ENCODE data around the gene ASTN2. TPM values are rescaled to one million over a fixed set of nuclear protein-coding genes. Genes with fewer than 3 reads are reported as not detected.

ASTN2 gene
- total RNA-seq, 6 experiments from 2014 or later, result 0.91 to 3.1 (median 2.5) TPM

DNA sequence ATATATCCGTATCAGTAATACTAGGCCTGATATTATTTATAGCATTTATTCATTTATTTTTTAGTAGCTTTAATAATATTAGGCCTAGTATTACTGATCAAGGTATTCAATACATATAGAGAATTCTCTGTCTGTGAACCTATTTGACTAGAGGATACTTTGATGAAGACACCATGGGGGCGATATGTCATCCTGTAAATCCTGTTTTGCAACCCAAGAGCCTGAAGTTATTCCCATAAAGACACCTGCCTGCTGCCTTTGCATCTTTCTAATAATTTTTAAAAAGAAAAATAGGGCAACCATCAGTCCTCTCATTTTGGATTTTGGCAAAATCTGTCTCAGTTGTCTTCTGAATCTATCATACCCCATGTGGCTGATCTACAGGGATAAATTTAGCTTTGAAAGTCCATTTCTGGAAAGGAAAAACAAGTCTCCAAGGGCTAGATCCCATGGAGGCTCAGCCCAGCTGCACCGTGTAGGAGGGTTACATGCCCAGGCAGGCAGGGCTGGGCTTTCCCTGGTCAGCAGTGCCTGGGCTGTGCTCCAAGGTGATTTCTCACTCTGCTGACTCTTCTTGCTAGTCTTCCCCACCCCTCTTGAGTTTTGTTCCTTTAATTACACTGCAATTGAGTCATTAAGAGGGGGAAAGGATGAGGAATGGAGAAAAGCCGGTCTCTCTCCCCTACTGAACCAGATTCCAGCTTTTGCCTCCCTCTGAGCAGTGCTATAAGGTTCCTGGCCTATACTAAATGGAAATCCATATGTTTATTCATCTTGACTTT lies 558.8 kb downstream of the ASTN2 start:
- no peaks in the 10 kb centered on the region for H3K36me3 ChIP-seq
- 42% methylated on average over 4 of the region's 4 CpGs for WGBS (ENCODE audit: insufficient coverage, low coverage, low lambda C conversion rate, missing lambda C conversion rate)
- no peak overlapping the region for H3K4me3 ChIP-seq
- H3K4me1 ChIP-seq, result no peaks in the 10 kb centered on the region
- H3K9me3 ChIP-seq, result no peaks in the 10 kb centered on the region
- intact Hi-C loops (cut with DNase I), result loop anchor here in 1 of 2 donors (10.0 kb wide), 1 partner anchor 111 kb away; no protein-coding TSS in a partner anchor
- DNase-seq (no peak), ATAC-seq (no peak)
- no peak for TF ChIP-seq POLR2A (IDR thresholded peaks at IDR 0.05)
- TF ChIP-seq, protein P1, sequence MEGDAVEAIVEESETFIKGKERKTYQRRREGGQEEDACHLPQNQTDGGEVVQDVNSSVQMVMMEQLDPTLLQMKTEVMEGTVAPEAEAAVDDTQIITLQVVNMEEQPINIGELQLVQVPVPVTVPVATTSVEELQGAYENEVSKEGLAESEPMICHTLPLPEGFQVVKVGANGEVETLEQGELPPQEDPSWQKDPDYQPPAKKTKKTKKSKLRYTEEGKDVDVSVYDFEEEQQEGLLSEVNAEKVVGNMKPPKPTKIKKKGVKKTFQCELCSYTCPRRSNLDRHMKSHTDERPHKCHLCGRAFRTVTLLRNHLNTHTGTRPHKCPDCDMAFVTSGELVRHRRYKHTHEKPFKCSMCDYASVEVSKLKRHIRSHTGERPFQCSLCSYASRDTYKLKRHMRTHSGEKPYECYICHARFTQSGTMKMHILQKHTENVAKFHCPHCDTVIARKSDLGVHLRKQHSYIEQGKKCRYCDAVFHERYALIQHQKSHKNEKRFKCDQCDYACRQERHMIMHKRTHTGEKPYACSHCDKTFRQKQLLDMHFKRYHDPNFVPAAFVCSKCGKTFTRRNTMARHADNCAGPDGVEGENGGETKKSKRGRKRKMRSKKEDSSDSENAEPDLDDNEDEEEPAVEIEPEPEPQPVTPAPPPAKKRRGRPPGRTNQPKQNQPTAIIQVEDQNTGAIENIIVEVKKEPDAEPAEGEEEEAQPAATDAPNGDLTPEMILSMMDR (IDR thresholded peaks at IDR 0.05), result no peak
- H3K27ac ChIP-seq, result no peak overlapping the region
- no peaks in the 10 kb centered on the region for H3K27me3 ChIP-seq

DNA sequence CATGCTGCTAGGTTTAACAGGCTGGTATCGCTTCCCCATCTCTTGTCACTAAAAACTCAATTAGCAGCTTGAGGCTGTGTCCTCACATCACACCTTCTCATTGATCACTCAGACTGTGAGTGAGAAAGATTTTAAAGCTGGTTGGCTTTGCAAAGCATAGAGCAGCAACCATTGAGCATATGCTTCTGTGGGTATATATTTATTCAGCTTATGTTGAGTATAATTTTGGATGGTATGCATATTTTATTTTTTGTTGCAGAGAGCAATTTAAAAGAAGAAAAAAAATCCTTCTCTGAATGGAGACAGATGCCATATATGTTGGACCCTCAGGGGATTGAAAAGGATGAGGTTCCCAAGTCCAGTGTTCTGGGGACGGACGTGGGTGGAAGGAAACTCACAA lies 565.1 kb downstream of the ASTN2 start:
- no peak for ATAC-seq
- H3K4me3 ChIP-seq, result no peak overlapping the region
- no peaks in the 10 kb centered on the region for H3K27me3 ChIP-seq
- WGBS (ENCODE audit: insufficient coverage, low coverage, low lambda C conversion rate, missing lambda C conversion rate), result 58% methylated on average over 2 of the region's 3 CpGs
- H3K27ac ChIP-seq, result no peak overlapping the region
- DNase-seq, result no peak
- H3K9me3 ChIP-seq, result no peaks in the 10 kb centered on the region
- no peaks in the 10 kb centered on the region for H3K4me1 ChIP-seq
- H3K36me3 ChIP-seq, result no peaks in the 10 kb centered on the region
- no peak for TF ChIP-seq POLR2A (IDR thresholded peaks at IDR 0.05)
- TF ChIP-seq, protein P1 (IDR thresholded peaks at IDR 0.05), result no peak
- intact Hi-C loops (cut with DNase I), result loop anchor here in 1 of 2 donors (10.0 kb wide), 1 partner anchor 105 kb away; no protein-coding TSS in a partner anchor

DNA sequence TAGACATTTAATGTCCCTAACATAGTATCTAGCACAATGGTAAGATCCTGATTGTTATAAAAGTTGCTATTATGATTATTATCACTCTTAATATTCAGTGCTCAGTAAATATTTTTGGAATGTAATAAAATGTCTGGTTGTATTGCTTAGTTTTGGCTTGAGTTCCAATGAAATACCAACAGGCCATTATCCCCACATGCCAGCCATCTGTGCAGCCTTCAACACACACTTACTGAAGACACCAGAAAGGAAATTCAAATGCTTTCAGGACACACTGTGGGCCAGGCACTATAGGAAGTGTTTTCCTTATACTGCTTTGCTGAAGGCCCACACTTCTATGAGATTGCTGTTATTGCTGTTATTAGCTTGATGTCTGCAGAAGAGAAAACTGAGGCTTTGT lies 570.2 kb downstream of the ASTN2 start:
- H3K9me3 ChIP-seq, result no peaks in the 10 kb centered on the region
- ATAC-seq, result no peak
- TF ChIP-seq POLR2A (IDR thresholded peaks at IDR 0.05), result no peak
- TF ChIP-seq, protein P1 (IDR thresholded peaks at IDR 0.05), result no peak

DNA sequence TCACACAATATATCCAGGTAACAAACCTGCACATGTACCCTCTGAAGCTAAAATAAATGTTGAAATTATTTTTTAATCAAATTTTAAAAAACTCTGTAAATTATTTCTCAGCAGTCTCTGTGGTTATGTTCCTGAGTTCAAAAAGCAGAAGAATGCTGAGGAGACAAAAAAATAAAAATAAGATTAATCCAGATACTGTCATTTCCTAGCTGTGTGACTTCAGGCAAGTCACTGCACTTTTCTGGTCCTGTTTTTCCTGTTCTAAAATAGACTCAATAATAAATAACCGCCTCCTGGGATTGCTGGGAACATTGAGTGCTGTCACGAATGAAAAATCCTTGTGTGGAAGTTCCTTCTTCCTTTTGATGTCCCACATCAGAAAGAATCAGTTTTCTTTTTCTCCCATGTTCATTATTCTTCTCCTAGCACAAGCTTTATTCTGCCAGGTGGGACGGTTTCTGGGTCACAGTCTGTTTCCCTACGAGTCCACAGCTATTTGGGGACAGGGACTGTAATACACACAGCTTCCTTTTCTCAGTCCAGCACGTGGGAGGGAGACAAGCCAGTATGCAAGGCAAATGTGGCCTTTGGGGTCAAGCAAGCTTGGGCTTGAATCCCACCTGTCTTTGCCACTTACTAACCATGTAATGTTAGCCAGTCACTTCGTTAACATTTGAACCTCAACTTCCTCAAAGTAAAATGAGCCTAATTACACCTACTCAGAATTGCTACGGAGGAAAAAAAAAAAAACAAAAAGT lies 570.8 kb downstream of the ASTN2 start:
- 31% methylated on average over 7 of the region's 7 CpGs for WGBS (ENCODE audit: insufficient coverage, low coverage, low lambda C conversion rate, missing lambda C conversion rate)
- Histone ChIP-seq H3K27me3 (no peaks in the 10 kb centered on the region), H3K9me3 (no peaks in the 10 kb centered on the region), H3K4me3 (no peak overlapping the region), H3K4me1 (no peaks in the 10 kb centered on the region), H3K27ac (no peak overlapping the region), H3K36me3 (no peaks in the 10 kb centered on the region)
- TF ChIP-seq, protein P1 (IDR thresholded peaks at IDR 0.05), result no peak
- no peak for TF ChIP-seq POLR2A (IDR thresholded peaks at IDR 0.05)
- intact Hi-C loops (cut with DNase I), result no loop called here
- DNase-seq (no peak), ATAC-seq (no peak)

More for the DNA sequence above, 570.2 kb downstream of the ASTN2 start:
- H3K36me3 ChIP-seq, result no peaks in the 10 kb centered on the region
- H3K4me1 ChIP-seq, result no peaks in the 10 kb centered on the region
- H3K27me3 ChIP-seq, result no peaks in the 10 kb centered on the region
- H3K4me3 ChIP-seq, result no peak overlapping the region
- H3K27ac ChIP-seq, result no peak overlapping the region
- intact Hi-C loops (cut with DNase I), result no loop called here
- DNase-seq, result no peak

All from right lobe of liver (tissue), 6 donors.